HS-27A (cell line): ENCODE measurements around the gene LDLRAD2.

Experiments used
- DNase-seq: peaks from one replicate; pipeline ENCODE4 v3.0.0-alpha.2; 2012; ENCODE audit warnings: low read depth, missing footprints

LDLRAD2 gene

GRCh38 chr1:21843996-21844395 is 31.9 kb downstream of the LDLRAD2 start:
- no peak for DNase-seq

- no peak for DNase-seq
These were observed 33.9 kb downstream of the LDLRAD2 start for GRCh38 chr1:21845646-21846641.

- DNase-seq: no peak
These were observed 35.4 kb downstream of the LDLRAD2 start for GRCh38 chr1:21847223-21848205.

GRCh38 chr1:21848524-21849174 is 36.6 kb downstream of the LDLRAD2 start:
- no peak for DNase-seq

- DNase-seq: no peak
These were observed 38.0 kb downstream of the LDLRAD2 start for GRCh38 chr1:21849909-21850576.

- DNase-seq: no peak
These were observed 39.6 kb downstream of the LDLRAD2 start for GRCh38 chr1:21851430-21852250.

- no peak for DNase-seq
These were observed 40.4 kb downstream of the LDLRAD2 start for GRCh38 chr1:21852282-21853130.

- no peak for DNase-seq
These were observed 41.0 kb downstream of the LDLRAD2 start for GRCh38 chr1:21853131-21853427.

GRCh38 chr1:21854090-21854750 is 42.2 kb downstream of the LDLRAD2 start:
- DNase-seq: no peak

- DNase-seq: no peak
These were observed 42.7 kb downstream of the LDLRAD2 start for GRCh38 chr1:21854751-21855131.

GRCh38 chr1:21855257-21856096 is 43.4 kb downstream of the LDLRAD2 start:
- DNase-seq: no peak

GRCh38 chr1:21857142-21857839 is 45.2 kb downstream of the LDLRAD2 start:
- no peak for DNase-seq

GRCh38 chr1:21857840-21858670 is 46.0 kb downstream of the LDLRAD2 start:
- no peak for DNase-seq

- no peak for DNase-seq
These were observed 47.7 kb downstream of the LDLRAD2 start for GRCh38 chr1:21859669-21860179.

GRCh38 chr1:21860971-21861370 is 48.9 kb downstream of the LDLRAD2 start:
- DNase-seq: no peak

- peak; percentile 38 for DNase-seq
These were observed 49.8 kb downstream of the LDLRAD2 start for GRCh38 chr1:21861602-21862429.
